DND-41 (cell line): ENCODE data around the gene SLC27A3.
A peak's percentile ranks its signal among the peaks of the same experiment; 100 is the strongest.
"Not testable (repeated sequence)": the region's sequence is repeated elsewhere in the genome, so short reads cannot be mapped to it uniquely, and the experiment has no call there.

Experiments
- ATAC-seq: fragments of 200-7000 bp; cut with Tn5 transposase; 3 replicates; pipeline ENCODE4 v1.9.1; 2021; ENCODE audit warnings: low read depth; ENCODE audit not compliant: insufficient read depth
- DNase-seq: peaks from one replicate; pipeline ENCODE4 v3.0.0-alpha.2; 2020
- H2AFZ ChIP-seq: 2 replicates; pipeline ENCODE4 v1.6.0; 2012; ENCODE audit warnings: low read depth, low read length
- H3K27ac ChIP-seq: 2 replicates; pipeline ENCODE4 v1.5.1; 2012; ENCODE audit warnings: low read length, inconsistent platforms
- H3K27me3 ChIP-seq: fragments of 200-600 bp; sonication (generic); 2 replicates; pipeline ENCODE4 v1.6.0; 2012; ENCODE audit warnings: low read length, mild to moderate bottlenecking, inconsistent platforms; ENCODE audit not compliant: insufficient read depth, poor library complexity
- H3K36me3 ChIP-seq: 2 replicates; pipeline ENCODE4 v1.5.1; 2012; ENCODE audit warnings: low read length, inconsistent platforms; ENCODE audit not compliant: insufficient read depth
- H3K4me1 ChIP-seq: 2 replicates; pipeline ENCODE4 v1.5.1; 2012; ENCODE audit warnings: mild to moderate bottlenecking, low read length; ENCODE audit not compliant: insufficient read depth
- H3K4me2 ChIP-seq: 2 replicates; pipeline ENCODE4 v1.6.0; 2012; ENCODE audit warnings: mild to moderate bottlenecking, moderate library complexity, low read length, inconsistent platforms; ENCODE audit not compliant: insufficient read depth
- H3K4me3 ChIP-seq, 2 experiments: fragments of 200-600 bp in 1 of 2; shearing (Covaris generic) in 1 of 2; 2 replicates each; pipeline ENCODE4 v1.5.1; 2012 to 2016; ENCODE audit warnings: inconsistent platforms in 2 of 2, low read length in 2 of 2, mild to moderate bottlenecking in 2 of 2, low read depth in 1 of 2, moderate library complexity in 1 of 2
- H3K79me2 ChIP-seq: 2 replicates; pipeline ENCODE4 v1.6.0; 2012; ENCODE audit warnings: low read length, inconsistent platforms; ENCODE audit not compliant: insufficient read depth
- H3K9ac ChIP-seq: 2 replicates; pipeline ENCODE4 v1.6.0; 2012; ENCODE audit warnings: low read depth, mild to moderate bottlenecking, inconsistent platforms, low read length, moderate library complexity
- H3K9me3 ChIP-seq: 2 replicates; pipeline ENCODE4 v1.5.1; 2012; ENCODE audit warnings: low read length, moderate library complexity, mild to moderate bottlenecking, inconsistent platforms; ENCODE audit not compliant: insufficient read depth, severe bottlenecking
- H4K20me1 ChIP-seq: 2 replicates; pipeline ENCODE4 v1.6.0; 2012; ENCODE audit warnings: low read length; ENCODE audit not compliant: insufficient read depth
- EZH2 ChIP-seq: IDR thresholded peaks from 3 replicates; pipeline ENCODE4 v1.6.1; 2012; ENCODE audit warnings: borderline replicate concordance, low read depth, mild to moderate bottlenecking, moderate library complexity, low read length, inconsistent platforms; ENCODE audit not compliant: severe bottlenecking
- TF ChIP-seq, protein P1 (sequence below): IDR thresholded peaks from 2 replicates; pipeline ENCODE4 v1.5.1; 2012; ENCODE audit warnings: borderline replicate concordance, low read length, moderate library complexity, mild to moderate bottlenecking; ENCODE audit not compliant: poor library complexity, severe bottlenecking; ENCODE audit errors: extremely low read depth

SLC27A3 gene

DNA sequence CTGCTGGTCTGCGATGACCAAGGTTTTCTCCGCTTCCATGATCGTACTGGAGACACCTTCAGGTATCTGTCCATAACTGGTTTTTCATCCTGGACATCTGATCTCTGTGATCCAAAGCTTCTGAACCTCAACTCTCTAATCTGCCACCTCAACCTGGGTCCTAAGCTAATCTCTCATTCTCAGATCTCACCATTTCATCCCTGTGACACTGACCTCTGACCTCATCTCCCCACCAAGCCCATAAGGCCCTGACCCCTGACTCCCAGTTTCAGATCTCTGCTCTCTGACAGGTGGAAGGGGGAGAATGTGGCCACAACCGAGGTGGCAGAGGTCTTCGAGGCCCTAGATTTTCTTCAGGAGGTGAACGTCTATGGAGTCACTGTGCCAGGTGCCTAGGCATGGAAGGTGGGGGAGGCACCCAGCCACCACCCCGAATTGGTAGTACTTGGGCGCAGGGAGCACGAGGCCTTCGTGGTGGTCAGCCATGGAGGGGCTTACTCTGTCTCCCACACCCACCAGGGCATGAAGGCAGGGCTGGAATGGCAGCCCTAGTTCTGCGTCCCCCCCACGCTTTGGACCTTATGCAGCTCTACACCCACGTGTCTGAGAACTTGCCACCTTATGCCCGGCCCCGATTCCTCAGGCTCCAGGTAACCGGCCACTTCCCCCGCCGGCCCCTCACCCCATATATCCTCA lies 3.8 kb downstream of the SLC27A3 start:
- H3K36me3 ChIP-seq = peaks cover 4% of the 10 kb centered on the region; the same call in 1 of the 2 replicates
- H3K4me1 ChIP-seq = peaks cover 11% of the 10 kb centered on the region
- DNase-seq (no peak), ATAC-seq (no peak)
- H3K27ac ChIP-seq = no peak overlapping the region
- H3K4me3 ChIP-seq = no peak overlapping the region
- H3K9me3 ChIP-seq = no peaks in the 10 kb centered on the region
- H4K20me1 ChIP-seq = no peaks in the 10 kb centered on the region
- no peak overlapping the region for H2AFZ ChIP-seq
- H3K27me3 ChIP-seq = no peaks in the 10 kb centered on the region
- H3K79me2 ChIP-seq = no peaks in the 10 kb centered on the region
- no peak overlapping the region for H3K4me2 ChIP-seq
- H3K9ac ChIP-seq = no peak overlapping the region
- TF ChIP-seq EZH2 = no peak
- TF ChIP-seq, protein P1, sequence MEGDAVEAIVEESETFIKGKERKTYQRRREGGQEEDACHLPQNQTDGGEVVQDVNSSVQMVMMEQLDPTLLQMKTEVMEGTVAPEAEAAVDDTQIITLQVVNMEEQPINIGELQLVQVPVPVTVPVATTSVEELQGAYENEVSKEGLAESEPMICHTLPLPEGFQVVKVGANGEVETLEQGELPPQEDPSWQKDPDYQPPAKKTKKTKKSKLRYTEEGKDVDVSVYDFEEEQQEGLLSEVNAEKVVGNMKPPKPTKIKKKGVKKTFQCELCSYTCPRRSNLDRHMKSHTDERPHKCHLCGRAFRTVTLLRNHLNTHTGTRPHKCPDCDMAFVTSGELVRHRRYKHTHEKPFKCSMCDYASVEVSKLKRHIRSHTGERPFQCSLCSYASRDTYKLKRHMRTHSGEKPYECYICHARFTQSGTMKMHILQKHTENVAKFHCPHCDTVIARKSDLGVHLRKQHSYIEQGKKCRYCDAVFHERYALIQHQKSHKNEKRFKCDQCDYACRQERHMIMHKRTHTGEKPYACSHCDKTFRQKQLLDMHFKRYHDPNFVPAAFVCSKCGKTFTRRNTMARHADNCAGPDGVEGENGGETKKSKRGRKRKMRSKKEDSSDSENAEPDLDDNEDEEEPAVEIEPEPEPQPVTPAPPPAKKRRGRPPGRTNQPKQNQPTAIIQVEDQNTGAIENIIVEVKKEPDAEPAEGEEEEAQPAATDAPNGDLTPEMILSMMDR = no peak

DNA sequence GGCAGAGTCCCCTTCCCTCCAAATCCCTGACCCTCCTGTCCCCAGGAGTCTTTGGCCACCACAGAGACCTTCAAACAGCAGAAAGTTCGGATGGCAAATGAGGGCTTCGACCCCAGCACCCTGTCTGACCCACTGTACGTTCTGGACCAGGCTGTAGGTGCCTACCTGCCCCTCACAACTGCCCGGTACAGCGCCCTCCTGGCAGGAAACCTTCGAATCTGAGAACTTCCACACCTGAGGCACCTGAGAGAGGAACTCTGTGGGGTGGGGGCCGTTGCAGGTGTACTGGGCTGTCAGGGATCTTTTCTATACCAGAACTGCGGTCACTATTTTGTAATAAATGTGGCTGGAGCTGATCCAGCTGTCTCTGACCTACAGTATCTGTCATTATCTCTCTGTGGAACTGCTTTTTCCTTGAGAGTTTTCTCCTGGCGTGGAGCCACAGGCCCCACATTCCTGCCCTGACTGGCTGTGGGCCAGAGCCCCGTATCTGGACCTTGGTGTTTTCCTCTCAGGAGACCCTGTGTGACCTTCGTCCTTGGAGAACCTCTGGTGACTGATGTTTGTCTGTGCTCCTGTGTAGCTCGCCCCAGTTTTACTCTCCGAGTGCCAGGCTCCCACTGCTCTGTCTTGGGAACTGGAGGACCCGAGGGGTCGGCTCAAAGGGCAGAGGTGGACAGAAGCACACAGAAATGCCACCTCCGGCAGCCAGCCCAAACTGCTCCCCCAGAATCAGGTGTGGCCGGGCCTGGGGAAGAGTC lies 4.8 kb downstream of the SLC27A3 start:
- Histone ChIP-seq H3K36me3 (no peaks in the 10 kb centered on the region; the same call in 1 of the 2 replicates), H3K79me2 (no peaks in the 10 kb centered on the region), H3K4me3 (no peak overlapping the region), H3K4me2 (no peak overlapping the region), H3K4me1 (peaks cover 16% of the 10 kb centered on the region), H4K20me1 (no peaks in the 10 kb centered on the region), H3K9me3 (no peaks in the 10 kb centered on the region), H3K27me3 (no peaks in the 10 kb centered on the region), H3K27ac (no peak overlapping the region), H3K9ac (no peak overlapping the region), H2AFZ (no peak overlapping the region)
- TF ChIP-seq, protein P1 = no peak
- TF ChIP-seq EZH2 = no peak
- ATAC-seq (no peak), DNase-seq (no peak)

DNA sequence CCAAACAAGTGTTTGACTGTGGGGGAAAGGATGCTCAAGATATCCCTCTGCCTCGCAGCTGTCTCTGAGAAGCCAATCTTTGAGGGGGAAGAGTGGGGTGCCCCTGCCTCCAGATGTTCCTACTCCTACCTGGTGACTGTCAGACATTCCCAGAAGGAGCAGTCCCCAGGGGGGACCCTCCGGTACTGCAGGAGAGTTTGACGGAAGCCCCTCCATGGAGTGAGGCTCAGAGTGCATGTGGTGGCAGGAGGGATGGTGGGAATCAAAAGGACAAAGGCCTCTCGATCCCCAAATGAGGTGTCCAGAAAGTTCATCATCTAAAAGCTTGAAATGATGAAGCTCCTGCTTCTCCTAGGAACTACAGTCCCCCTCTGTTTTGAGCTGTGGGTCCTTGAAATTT lies 5.3 kb downstream of the SLC27A3 start:
- DNase-seq (no peak), ATAC-seq (no peak)
- no peaks in the 10 kb centered on the region for H4K20me1 ChIP-seq
- H3K4me2 ChIP-seq = no peak overlapping the region
- no peaks in the 10 kb centered on the region for H3K9me3 ChIP-seq
- no peaks in the 10 kb centered on the region; the same call in 1 of the 2 replicates for H3K36me3 ChIP-seq
- H3K27me3 ChIP-seq = no peaks in the 10 kb centered on the region
- no peak for TF ChIP-seq EZH2
- TF ChIP-seq, protein P1 = no peak
- no peak overlapping the region for H2AFZ ChIP-seq
- no peak overlapping the region for H3K27ac ChIP-seq
- no peaks in the 10 kb centered on the region for H3K79me2 ChIP-seq
- H3K4me1 ChIP-seq = peaks cover 16% of the 10 kb centered on the region
- no peak overlapping the region for H3K9ac ChIP-seq
- H3K4me3 ChIP-seq = no peak overlapping the region

DNA sequence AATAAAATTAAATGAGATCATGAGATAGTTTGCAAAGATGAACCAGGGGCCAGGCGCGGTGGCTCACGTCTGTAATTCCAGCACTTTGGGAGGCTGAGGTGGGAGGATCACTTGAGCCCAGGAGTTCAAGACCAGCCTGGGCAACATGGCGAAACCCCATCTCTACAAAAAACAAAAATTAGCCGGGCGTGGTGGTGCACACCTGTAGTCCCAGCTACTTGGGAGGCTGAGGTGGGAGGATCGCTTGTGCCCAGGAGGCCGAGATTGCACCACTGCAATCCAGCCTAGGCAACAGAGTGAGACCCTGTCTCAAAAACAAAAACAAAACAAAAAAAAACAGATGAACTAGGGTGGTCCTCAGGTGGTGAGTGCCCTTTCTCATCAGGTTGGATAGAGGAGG lies 7.4 kb downstream of the SLC27A3 start:
- not testable (repeated sequence) for H3K27me3 ChIP-seq, H3K9me3 ChIP-seq, ATAC-seq, H4K20me1 ChIP-seq, H3K79me2 ChIP-seq, H3K36me3 ChIP-seq, DNase-seq
- H3K4me1 ChIP-seq = peaks cover 16% of the 10 kb centered on the region
- peak overlapping the region; percentile 98 for H2AFZ ChIP-seq
- peak overlapping the region; percentile 87 for H3K9ac ChIP-seq
- H3K4me3 ChIP-seq = peak overlapping the region in 1 of 2 experiments; percentile 73; a peak in 3 of 4 replicates
- peak overlapping the region; percentile 89 for H3K4me2 ChIP-seq
- peak overlapping the region; percentile 93 for H3K27ac ChIP-seq
